Tibial nerve (tissue), 4 donors: Measurements from ENCODE around the gene AGBL1. TPM values are rescaled to one million over a fixed set of nuclear protein-coding genes. Genes with fewer than 3 reads are reported as not detected.
"Not testable (repeated sequence)": the region's sequence is repeated elsewhere in the genome, so short reads cannot be mapped to it uniquely, and the experiment has no call there.

Experiments
- DNase-seq, 2 donors: peaks; one replicate each; pipeline ENCODE4 v3.0.0-alpha.2; 2019; ENCODE audit warnings: low spot score in 2 of 2
- H3K27ac ChIP-seq, 4 donors: fragments of 200-600 bp; sonication (generic) in 3 of 4; one replicate each; pipeline ENCODE4 v1.5.1; 2017 to 2019; ENCODE audit warnings: mild to moderate bottlenecking in 1 of 4
- H3K27me3 ChIP-seq, 2 donors: fragments of 200-600 bp; sonication (generic) in 1 of 2; one replicate each; pipeline versions ENCODE4 v1.5.1 to v1.6.0; 2017 to 2019
- H3K36me3 ChIP-seq, 3 donors: fragments of 200-600 bp; sonication (generic); one replicate each; pipeline ENCODE4 v1.5.1; 2018 to 2019
- H3K4me1 ChIP-seq, 4 donors: fragments of 200-600 bp; sonication (generic) in 3 of 4; one replicate each; pipeline ENCODE4 v1.5.1; 2017 to 2019
- H3K4me3 ChIP-seq, 4 donors: fragments of 200-600 bp; sonication (generic) in 3 of 4; one replicate each; pipeline ENCODE4 v1.5.1; 2017 to 2019; ENCODE audit warnings: mild to moderate bottlenecking in 1 of 4, moderate library complexity in 1 of 4
- H3K9me3 ChIP-seq, 4 donors: fragments of 200-600 bp; sonication (generic) in 3 of 4; one replicate each; pipeline ENCODE4 v1.5.1; 2017 to 2019
- CTCF ChIP-seq, 5 experiments: fragments of 200-600 bp in 3 of 5; fragments of 450-650 bp in 2 of 5; sonication (generic) in 3 of 5; IDR thresholded peaks; one replicate each; pipeline ENCODE4 v1.5.1; 2016 to 2019; ENCODE audit warnings: antibody characterized with exemption in 5 of 5, mild to moderate bottlenecking in 3 of 5, moderate library complexity in 2 of 5
- EP300 ChIP-seq, 2 donors: sonication (generic); formaldehyde crosslinking; IDR thresholded peaks; one replicate each; pipeline ENCODE4 v1.6.1; 2017; ENCODE audit warnings: antibody characterized with exemption in 2 of 2, mild to moderate bottlenecking in 1 of 2
- POLR2A ChIP-seq, 2 donors: fragments of 450-650 bp; IDR thresholded peaks; one replicate each; pipeline ENCODE4 v1.6.1; 2017; ENCODE audit warnings: antibody characterized with exemption in 2 of 2, mild to moderate bottlenecking in 2 of 2, moderate library complexity in 2 of 2
- WGBS, 2 donors: methylation state at CpG; one replicate each; pipeline ENCODE4 v1.1.5; 2018; 5-methylcytosine and 5-hydroxymethylcytosine counted together
- total RNA-seq, 4 donors: library from RNA; depleted of rRNA; stranded (reverse); fragments of >200 nt; gene quantifications; one replicate each; pipeline ENCODE4 v1.1.0, GENCODE V29; 2016

The AGBL1 gene
- total RNA-seq, 4 donors from 2014 or later = under 0.01 to 1.2 (median 0.21) TPM; not detected in 1

- H3K36me3 ChIP-seq = no peaks in the 10 kb centered on the region
- H3K4me3 ChIP-seq = no peak overlapping the region
- 80 to 85% methylated on average over 3 of the region's 3 CpGs for WGBS, 2 donors
- no peaks in the 10 kb centered on the region for H3K4me1 ChIP-seq
- TF ChIP-seq CTCF (IDR thresholded peaks at IDR 0.05) (no peak), POLR2A (IDR thresholded peaks at IDR 0.05) (no peak)
- H3K27ac ChIP-seq = no peak overlapping the region
- no peaks in the 10 kb centered on the region for H3K9me3 ChIP-seq
- DNase-seq = no peak
- H3K27me3 ChIP-seq = no peaks in the 10 kb centered on the region
These were observed 795.4 kb downstream of the AGBL1 start for GRCh38 chr15:86875067-86875466.

GRCh38 chr15:86876387-86876944, 796.8 kb downstream of the AGBL1 start:
- WGBS, 2 donors = 60 to 74% methylated on average over 4 of the region's 4 CpGs

GRCh38 chr15:86877171-86877631, 797.5 kb downstream of the AGBL1 start:
- no peak overlapping the region for H3K27ac ChIP-seq
- 66 to 69% methylated on average over 2 of the region's 2 CpGs for WGBS, 2 donors
- TF ChIP-seq POLR2A (IDR thresholded peaks at IDR 0.05) (no peak), EP300 (IDR thresholded peaks at IDR 0.05) (no peak), CTCF (IDR thresholded peaks at IDR 0.05) (no peak)
- no peak overlapping the region for H3K4me3 ChIP-seq
- no peaks in the 10 kb centered on the region for H3K27me3 ChIP-seq
- H3K36me3 ChIP-seq = no peaks in the 10 kb centered on the region
- H3K4me1 ChIP-seq = no peaks in the 10 kb centered on the region
- DNase-seq = no peak
- no peaks in the 10 kb centered on the region for H3K9me3 ChIP-seq

More at GRCh38 chr15:86876387-86876944, 796.8 kb downstream of the AGBL1 start:
- DNase-seq = no peak
- H3K27ac ChIP-seq = no peak overlapping the region
- no peaks in the 10 kb centered on the region for H3K36me3 ChIP-seq
- no peak for TF ChIP-seq CTCF (IDR thresholded peaks at IDR 0.05)
- no peak for TF ChIP-seq EP300 (IDR thresholded peaks at IDR 0.05)
- TF ChIP-seq POLR2A (IDR thresholded peaks at IDR 0.05) = no peak
- H3K4me3 ChIP-seq = no peak overlapping the region
- no peaks in the 10 kb centered on the region for H3K9me3 ChIP-seq
- no peaks in the 10 kb centered on the region for H3K4me1 ChIP-seq
- no peaks in the 10 kb centered on the region for H3K27me3 ChIP-seq

GRCh38 chr15:86878844-86879243, 799.2 kb downstream of the AGBL1 start:
- 75 to 86% methylated on average over 3 of the region's 3 CpGs for WGBS, 2 donors
- H3K4me1 ChIP-seq, H3K27ac ChIP-seq, H3K4me3 ChIP-seq, H3K9me3 ChIP-seq, DNase-seq, H3K27me3 ChIP-seq, H3K36me3 ChIP-seq: not testable (repeated sequence)

GRCh38 chr15:86879250-86880229, 799.9 kb downstream of the AGBL1 start:
- no peak overlapping the region for H3K27ac ChIP-seq
- no peak overlapping the region for H3K4me3 ChIP-seq
- H3K4me1 ChIP-seq = no peaks in the 10 kb centered on the region
- no peaks in the 10 kb centered on the region for H3K36me3 ChIP-seq
- no peak for DNase-seq
- no peaks in the 10 kb centered on the region for H3K9me3 ChIP-seq
- H3K27me3 ChIP-seq = no peaks in the 10 kb centered on the region
- WGBS, 2 donors = 83 to 92% methylated on average over 10 of the region's 10 CpGs
- TF ChIP-seq CTCF (IDR thresholded peaks at IDR 0.05) = no peak
- no peak for TF ChIP-seq POLR2A (IDR thresholded peaks at IDR 0.05)
- no peak for TF ChIP-seq EP300 (IDR thresholded peaks at IDR 0.05)
